GM21619 (cell line): ENCODE results near the gene SLC25A6.
"Not testable (repeated sequence)": the region's sequence is repeated elsewhere in the genome, so short reads cannot be mapped to it uniquely, and the experiment has no call there.

Source experiments
- ATAC-seq: cut with Tn5 transposase; IDR thresholded peaks from one replicate; pipeline ENCODE4 v1.9.1; 2021; ENCODE audit not compliant: unreplicated experiment

SLC25A6 gene

GRCh38 chrX:1391707-1392375 is at the start of gene SLC25A6:
TSS of gene SLC25A6 (minus strand) at chrX:1392113. CDS start at chrX:1392009, 104 bp downstream.
- peak; percentile 95 for ATAC-seq

- ATAC-seq: no peak
Observed at GRCh38 chrX:1440506-1440905, 48.6 kb upstream of the SLC25A6 start.

GRCh38 chrX:1435241-1435895 is 43.5 kb upstream of the SLC25A6 start:
- no peak for ATAC-seq

GRCh38 chrX:1434871-1435240 is 42.9 kb upstream of the SLC25A6 start:
- ATAC-seq: no peak

- ATAC-seq: no peak
Observed at GRCh38 chrX:1433646-1434357, 41.9 kb upstream of the SLC25A6 start.

- no peak for ATAC-seq
Observed at GRCh38 chrX:1430451-1430850, 38.5 kb upstream of the SLC25A6 start.

GRCh38 chrX:1427756-1428155 is 35.8 kb upstream of the SLC25A6 start:
- no peak for ATAC-seq

GRCh38 chrX:1426321-1426720 is 34.4 kb upstream of the SLC25A6 start:
- not testable (repeated sequence) for ATAC-seq

GRCh38 chrX:1425381-1425780 is 33.5 kb upstream of the SLC25A6 start:
- no peak for ATAC-seq

GRCh38 chrX:1424147-1424851 is 32.4 kb upstream of the SLC25A6 start:
- ATAC-seq: no peak

- ATAC-seq: no peak
Observed at GRCh38 chrX:1423215-1423614, 31.3 kb upstream of the SLC25A6 start.

- ATAC-seq: no peak
Observed at GRCh38 chrX:1422135-1422465, 30.2 kb upstream of the SLC25A6 start.

GRCh38 chrX:1421433-1422134 is 29.7 kb upstream of the SLC25A6 start:
- ATAC-seq: no peak

GRCh38 chrX:1420371-1420770 is 28.5 kb upstream of the SLC25A6 start:
- no peak for ATAC-seq

GRCh38 chrX:1419545-1420355 is 27.8 kb upstream of the SLC25A6 start:
- no peak for ATAC-seq

- ATAC-seq: no peak
Observed at GRCh38 chrX:1418901-1419544, 27.1 kb upstream of the SLC25A6 start.

GRCh38 chrX:1417921-1418771 is 26.2 kb upstream of the SLC25A6 start:
- ATAC-seq: no peak

GRCh38 chrX:1416965-1417760 is 25.2 kb upstream of the SLC25A6 start:
- ATAC-seq: no peak
